Lung (tissue), 12 donors: Measurements from ENCODE around the gene AKAP17A. TPM values are rescaled to one million over a fixed set of nuclear protein-coding genes. Genes with fewer than 3 reads are reported as not detected.

ENCODE experiments used
- ATAC-seq: fragments of 200-7000 bp; cut with Tn5 transposase; one replicate; pipeline ENCODE4 v1.9.1; 2020; ENCODE audit warnings: moderate number of reproducible peaks; ENCODE audit not compliant: insufficient read depth, low FRiP score
- DNase-seq, 3 donors: peaks; one replicate each; pipeline ENCODE4 v3.0.0-alpha.2; 2013 to 2017
- H3K27ac ChIP-seq, 2 donors: one replicate each; pipeline ENCODE4 v1.5.1; 2013; ENCODE audit warnings: mild to moderate bottlenecking in 2 of 2, moderate library complexity in 2 of 2, control low read depth in 1 of 2, inconsistent platforms in 1 of 2, low read depth in 1 of 2, low read length in 1 of 2
- H3K27me3 ChIP-seq, 3 donors: one replicate each; pipeline ENCODE4 v1.5.1; 2013; ENCODE audit warnings: low read length in 2 of 3; ENCODE audit not compliant: control insufficient read depth in 3 of 3, insufficient read depth in 3 of 3
- H3K36me3 ChIP-seq, 4 donors: one replicate each; pipeline ENCODE4 v1.5.1; 2013; ENCODE audit warnings: low read length in 4 of 4, mild to moderate bottlenecking in 1 of 4, moderate library complexity in 1 of 4; ENCODE audit not compliant: control insufficient read depth in 4 of 4, insufficient read depth in 4 of 4
- H3K4me1 ChIP-seq, 5 donors: one replicate each; pipeline ENCODE4 v1.5.1; 2013; ENCODE audit warnings: low read length in 5 of 5, mild to moderate bottlenecking in 2 of 5, moderate library complexity in 1 of 5; ENCODE audit not compliant: control insufficient read depth in 5 of 5, insufficient read depth in 5 of 5
- H3K4me3 ChIP-seq: one replicate; pipeline ENCODE4 v1.5.1; 2013; ENCODE audit warnings: mild to moderate bottlenecking, control low read depth, moderate library complexity
- H3K9ac ChIP-seq, 2 donors: one replicate each; pipeline ENCODE4 v1.5.1; 2013; ENCODE audit warnings: low read length in 2 of 2, control low read depth in 1 of 2; ENCODE audit not compliant: insufficient read depth in 1 of 2
- H3K9me3 ChIP-seq, 4 donors: one replicate each; pipeline ENCODE4 v1.5.1; 2013; ENCODE audit warnings: low read length in 3 of 4, mild to moderate bottlenecking in 1 of 4, moderate library complexity in 1 of 4; ENCODE audit not compliant: control insufficient read depth in 4 of 4, insufficient read depth in 3 of 4
- WGBS, 2 donors: extraction: QIAGEN DNeasy Blood & Tissue Kit; methylation state at CpG; one replicate each; pipeline ENCODE4 v1.1.7; 2013; 5-methylcytosine and 5-hydroxymethylcytosine counted together
- polyA plus RNA-seq, 2 donors: library from polyadenylated mRNA; stranded (reverse); fragments of 200-250 nt; gene quantifications; one replicate each; pipeline ENCODE4 v1.2.1, GENCODE V29; 2013
- total RNA-seq, 2 donors: library from RNA; depleted of rRNA in 1 of 2; stranded (reverse); fragments of >200 nt in 1 of 2; gene quantifications; one replicate each; pipeline ENCODE4 v1.2.1, GENCODE V29; 2014 to 2021
- TF ChIP-seq, protein P1 (sequence below): IDR thresholded peaks from 2 replicates; pipeline ENCODE4 v1.5.1; 2012; ENCODE audit warnings: mild to moderate bottlenecking; ENCODE audit errors: control extremely low read depth, extremely low read depth
- donor health status: control.
- donor health status: control.
- donor health status: Bipolar disorder and iron deficiency.
- donor health status: healthy.
- donor health status: DM: yes; HTN: yes; CAD: no.

The AKAP17A gene
- total and polyA plus RNA-seq, 4 donors, result 40.6 to 48.9 (median 44.6) TPM

DNA sequence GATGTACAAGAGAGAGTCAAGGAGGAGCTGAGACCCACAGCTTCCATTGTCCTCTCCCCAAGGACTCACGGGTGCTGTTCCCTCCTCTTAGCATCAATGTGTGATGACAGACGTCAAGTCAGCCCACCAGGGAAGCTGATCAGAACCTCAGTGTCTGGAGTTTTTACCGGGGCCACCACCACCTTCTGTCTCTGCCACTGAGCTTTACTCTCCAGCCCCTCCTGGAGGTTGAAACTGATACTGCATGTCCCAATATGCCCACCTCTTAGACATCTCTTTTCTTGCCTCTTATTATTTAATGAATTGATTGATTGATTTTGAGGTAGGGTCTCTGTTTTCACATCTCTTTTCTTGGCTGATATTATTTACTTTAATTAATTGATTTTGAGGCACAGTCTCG is 10.3 kb upstream of the AKAP17A start:
- H3K36me3 ChIP-seq, result no peaks in the 10 kb centered on the region
- ATAC-seq, result peak; percentile 66
- no peak overlapping the region for H3K4me3 ChIP-seq
- no peaks in the 10 kb centered on the region for H3K27me3 ChIP-seq
- DNase-seq, result peak; percentile 39 to 62 (median 43)
- whole genome bisulfite sequencing, 2 donors, result 28 to 44% methylated on average over 4 of the region's 4 CpGs
- no peak overlapping the region for H3K9ac ChIP-seq
- H3K4me1 ChIP-seq, result peaks cover 0 to 1% (median 0%) of the 10 kb centered on the region in 5 donors
- peaks cover 0 to 1% (median 0%) of the 10 kb centered on the region in 4 donors for H3K9me3 ChIP-seq
- no peak overlapping the region for H3K27ac ChIP-seq
- TF ChIP-seq, protein P1, sequence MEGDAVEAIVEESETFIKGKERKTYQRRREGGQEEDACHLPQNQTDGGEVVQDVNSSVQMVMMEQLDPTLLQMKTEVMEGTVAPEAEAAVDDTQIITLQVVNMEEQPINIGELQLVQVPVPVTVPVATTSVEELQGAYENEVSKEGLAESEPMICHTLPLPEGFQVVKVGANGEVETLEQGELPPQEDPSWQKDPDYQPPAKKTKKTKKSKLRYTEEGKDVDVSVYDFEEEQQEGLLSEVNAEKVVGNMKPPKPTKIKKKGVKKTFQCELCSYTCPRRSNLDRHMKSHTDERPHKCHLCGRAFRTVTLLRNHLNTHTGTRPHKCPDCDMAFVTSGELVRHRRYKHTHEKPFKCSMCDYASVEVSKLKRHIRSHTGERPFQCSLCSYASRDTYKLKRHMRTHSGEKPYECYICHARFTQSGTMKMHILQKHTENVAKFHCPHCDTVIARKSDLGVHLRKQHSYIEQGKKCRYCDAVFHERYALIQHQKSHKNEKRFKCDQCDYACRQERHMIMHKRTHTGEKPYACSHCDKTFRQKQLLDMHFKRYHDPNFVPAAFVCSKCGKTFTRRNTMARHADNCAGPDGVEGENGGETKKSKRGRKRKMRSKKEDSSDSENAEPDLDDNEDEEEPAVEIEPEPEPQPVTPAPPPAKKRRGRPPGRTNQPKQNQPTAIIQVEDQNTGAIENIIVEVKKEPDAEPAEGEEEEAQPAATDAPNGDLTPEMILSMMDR, result peak; percentile 79

DNA sequence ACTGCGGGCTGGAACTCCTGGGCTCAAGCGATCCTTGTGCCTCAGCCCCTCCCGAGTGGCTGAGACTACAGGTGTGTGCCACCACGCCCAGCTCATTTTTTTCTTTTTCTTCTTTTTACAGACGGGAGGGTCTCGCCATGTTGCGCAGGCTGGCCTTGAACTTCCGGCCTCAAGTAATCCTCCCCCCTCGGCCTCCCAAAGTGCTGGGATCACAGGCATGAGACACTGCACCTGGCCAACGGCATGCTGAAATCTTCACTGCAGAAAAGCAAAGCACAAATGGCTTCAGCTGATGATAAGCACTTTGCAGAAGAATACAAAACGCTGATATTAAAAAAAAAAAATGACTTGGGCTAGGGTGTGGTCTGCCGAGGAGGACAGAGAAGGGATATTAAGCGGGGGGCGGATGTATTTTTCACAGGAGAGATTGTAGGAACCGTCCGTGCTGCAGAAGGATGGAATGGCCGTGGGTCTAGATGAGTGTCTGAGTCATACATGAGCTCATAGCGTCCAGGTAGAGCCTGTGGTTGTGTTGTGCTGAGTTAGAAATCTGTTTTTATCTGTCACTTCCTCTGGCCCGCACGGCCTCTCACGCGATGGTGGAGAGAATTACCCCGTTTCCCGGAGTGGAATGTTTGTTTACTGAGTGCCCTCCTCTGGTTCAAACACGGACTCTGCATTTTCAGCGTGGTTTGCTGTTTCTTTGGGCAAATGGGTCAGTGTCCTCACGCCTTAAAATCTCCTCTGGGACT is 8.5 kb upstream of the AKAP17A start:
- no peaks in the 10 kb centered on the region for H3K27me3 ChIP-seq
- no peak for ATAC-seq

DNA sequence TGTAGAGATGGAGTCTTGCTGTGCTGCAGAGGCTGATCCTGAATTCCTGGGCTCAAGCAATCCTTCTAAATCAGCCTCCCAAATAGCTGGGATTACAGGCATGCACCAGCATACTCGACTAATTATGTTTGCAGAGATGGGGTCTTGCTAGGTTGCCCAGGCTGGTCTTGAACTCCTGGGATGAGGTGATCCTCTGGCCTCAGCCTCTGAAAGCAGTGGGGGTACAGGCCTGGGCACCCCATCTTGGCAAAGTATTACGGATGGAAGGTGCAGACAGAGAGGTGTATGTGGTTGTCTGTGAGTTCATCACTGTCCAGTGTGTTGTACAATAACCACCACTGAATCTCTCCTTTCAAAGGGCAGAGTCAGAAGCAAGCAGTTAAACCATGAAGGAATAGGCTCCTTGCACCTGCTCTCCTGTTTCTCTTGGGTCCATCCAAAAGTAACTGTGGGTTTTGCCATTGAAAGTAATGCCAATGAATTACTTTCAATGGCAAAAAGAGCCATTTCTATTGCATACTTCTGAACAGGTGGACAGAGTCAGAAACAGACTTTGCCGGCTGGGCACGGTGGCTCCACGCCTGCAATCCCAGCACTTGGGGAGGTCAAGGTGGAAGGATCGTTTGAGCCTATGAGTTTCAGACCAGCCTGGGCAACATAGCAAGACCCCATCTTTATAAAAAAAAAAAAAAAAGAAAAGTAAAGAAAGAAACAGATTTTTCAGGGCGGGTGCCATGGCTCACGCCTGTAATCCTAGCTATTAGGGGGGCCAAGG is 7.0 kb upstream of the AKAP17A start:
- no peak overlapping the region for H3K27ac ChIP-seq
- no peak overlapping the region for H3K4me3 ChIP-seq
- H3K9me3 ChIP-seq, result no peaks in the 10 kb centered on the region
- TF ChIP-seq, protein P1, result no peak
- no peaks in the 10 kb centered on the region for H3K4me1 ChIP-seq
- no peaks in the 10 kb centered on the region for H3K36me3 ChIP-seq
- H3K27me3 ChIP-seq, result no peaks in the 10 kb centered on the region
- 89 to 98% methylated on average over 8 of the region's 8 CpGs for WGBS, 2 donors
- no peak overlapping the region for H3K9ac ChIP-seq
- DNase-seq (no peak), ATAC-seq (no peak)

More for the DNA sequence above, 8.5 kb upstream of the AKAP17A start:
- Histone ChIP-seq H3K9ac (no peak overlapping the region), H3K36me3 (no peaks in the 10 kb centered on the region), H3K27ac (no peak overlapping the region), H3K4me3 (no peak overlapping the region), H3K4me1 (no peaks in the 10 kb centered on the region), H3K9me3 (no peaks in the 10 kb centered on the region)
- TF ChIP-seq, protein P1, result no peak
- DNase-seq, result no peak
- WGBS, 2 donors, result 44 to 66% methylated on average over 27 of the region's 27 CpGs
